Activated T-helper 1 cell treated with anti-CD3 and anti-CD28 coated beads, Interleukin-12 subunit alpha, Interleukin-12 subunit beta, Interleukin-2, Interleukin-4 antibody, amounts not matched to agents 30 ng/mL and 10 ng/mL and 1 ng/mL, durations not matched to agents 14 hours and 24 hours and 36 hours (primary cell): ENCODE results near the gene MID1. TPM values are rescaled to one million over a fixed set of nuclear protein-coding genes. Genes with fewer than 3 reads are reported as not detected.

Experiments
- DNase-seq: peaks from one replicate; pipeline ENCODE4 v3.0.0; 2021; ENCODE audit warnings: low spot score
- H3K27ac Mint-ChIP-seq: one replicate; pipeline ENCODE4 v1.8.0; 2021; ENCODE audit warnings: mild to moderate bottlenecking, mixed read lengths
- H3K27me3 Mint-ChIP-seq: one replicate; pipeline ENCODE4 v1.8.0; 2022; ENCODE audit warnings: mild to moderate bottlenecking, moderate library complexity, mixed read lengths; ENCODE audit not compliant: insufficient read depth
- H3K36me3 Mint-ChIP-seq: one replicate; pipeline ENCODE4 v1.8.0; 2021; ENCODE audit warnings: low read depth, mixed read lengths
- H3K4me1 Mint-ChIP-seq: one replicate; pipeline ENCODE4 v1.8.0; 2021; ENCODE audit warnings: low read depth, mixed read lengths
- H3K4me3 Mint-ChIP-seq: one replicate; pipeline ENCODE4 v1.8.0; 2021; ENCODE audit warnings: mild to moderate bottlenecking, moderate library complexity, mixed read lengths
- H3K9me3 Mint-ChIP-seq: one replicate; pipeline ENCODE4 v1.8.0; 2021; ENCODE audit warnings: mixed read lengths
- intact Hi-C: fragments of 100-400 bp; cut with micrococcal nuclease; formaldehyde crosslinking; loops from one replicate; pipeline ENCODE4 v1.15.1; 2024
- total RNA-seq: library from RNA; stranded (reverse); gene quantifications from 2 replicates; pipeline ENCODE4 v1.2.3, GENCODE V29; 2022

MID1 gene
- total RNA-seq, 1 donor from 2014 or later: not detected

GRCh38 chrX:10531927-10532326, 88.5 kb downstream of the MID1 start:
- no peaks in the 10 kb centered on the region for H3K9me3 Mint-ChIP-seq
- H3K36me3 Mint-ChIP-seq: no peaks in the 10 kb centered on the region
- DNase-seq: no peak
- no peak overlapping the region for H3K27ac Mint-ChIP-seq
- H3K4me1 Mint-ChIP-seq: no peaks in the 10 kb centered on the region
- H3K27me3 Mint-ChIP-seq: peaks cover 2% of the 10 kb centered on the region
- no peak overlapping the region for H3K4me3 Mint-ChIP-seq
- intact Hi-C loops: no loop called here

- Mint-ChIP-seq H3K27me3 (peaks cover 2% of the 10 kb centered on the region), H3K4me1 (no peaks in the 10 kb centered on the region), H3K9me3 (no peaks in the 10 kb centered on the region), H3K27ac (no peak overlapping the region), H3K36me3 (no peaks in the 10 kb centered on the region), H3K4me3 (no peak overlapping the region)
- DNase-seq: no peak
- intact Hi-C loops: no loop called here
These were observed 91.0 kb downstream of the MID1 start for GRCh38 chrX:10529344-10529743.

- Mint-ChIP-seq H3K27me3 (peaks cover 2% of the 10 kb centered on the region), H3K9me3 (no peaks in the 10 kb centered on the region), H3K4me1 (no peaks in the 10 kb centered on the region), H3K27ac (no peak overlapping the region), H3K4me3 (no peak overlapping the region), H3K36me3 (no peaks in the 10 kb centered on the region)
- intact Hi-C loops: no loop called here
- no peak for DNase-seq
These were observed 93.9 kb downstream of the MID1 start for GRCh38 chrX:10526451-10526850.

GRCh38 chrX:10525381-10526120, 94.8 kb downstream of the MID1 start:
- Mint-ChIP-seq H3K4me1 (no peaks in the 10 kb centered on the region), H3K27ac (no peak overlapping the region), H3K9me3 (no peaks in the 10 kb centered on the region), H3K4me3 (no peak overlapping the region), H3K27me3 (peaks cover 2% of the 10 kb centered on the region), H3K36me3 (no peaks in the 10 kb centered on the region)
- DNase-seq: no peak
- intact Hi-C loops: no loop called here

GRCh38 chrX:10524578-10524977, 95.8 kb downstream of the MID1 start:
- Mint-ChIP-seq H3K27ac (no peak overlapping the region), H3K4me3 (no peak overlapping the region), H3K36me3 (no peaks in the 10 kb centered on the region), H3K4me1 (no peaks in the 10 kb centered on the region), H3K27me3 (peaks cover 2% of the 10 kb centered on the region), H3K9me3 (no peaks in the 10 kb centered on the region)
- no peak for DNase-seq
- intact Hi-C loops: no loop called here

GRCh38 chrX:10519761-10520160, 100.6 kb downstream of the MID1 start:
- no peaks in the 10 kb centered on the region for H3K9me3 Mint-ChIP-seq
- no peak for DNase-seq
- no peak overlapping the region for H3K27ac Mint-ChIP-seq
- no peaks in the 10 kb centered on the region for H3K36me3 Mint-ChIP-seq
- H3K27me3 Mint-ChIP-seq: no peaks in the 10 kb centered on the region
- H3K4me3 Mint-ChIP-seq: no peak overlapping the region
- intact Hi-C loops: no loop called here
- no peaks in the 10 kb centered on the region for H3K4me1 Mint-ChIP-seq

- no peaks in the 10 kb centered on the region for H3K9me3 Mint-ChIP-seq
- H3K4me1 Mint-ChIP-seq: no peaks in the 10 kb centered on the region
- H3K36me3 Mint-ChIP-seq: no peaks in the 10 kb centered on the region
- H3K27me3 Mint-ChIP-seq: no peaks in the 10 kb centered on the region
- DNase-seq: no peak
- H3K27ac Mint-ChIP-seq: no peak overlapping the region
- intact Hi-C loops: no loop called here
- H3K4me3 Mint-ChIP-seq: no peak overlapping the region
These were observed 101.1 kb downstream of the MID1 start for GRCh38 chrX:10519278-10519677.

GRCh38 chrX:10518073-10518472, 102.3 kb downstream of the MID1 start:
- Mint-ChIP-seq H3K9me3 (no peaks in the 10 kb centered on the region), H3K27me3 (no peaks in the 10 kb centered on the region), H3K27ac (no peak overlapping the region), H3K36me3 (no peaks in the 10 kb centered on the region), H3K4me1 (no peaks in the 10 kb centered on the region), H3K4me3 (no peak overlapping the region)
- DNase-seq: no peak
- intact Hi-C loops: no loop called here

- DNase-seq: no peak
- no peak overlapping the region for H3K4me3 Mint-ChIP-seq
- no peaks in the 10 kb centered on the region for H3K27me3 Mint-ChIP-seq
- intact Hi-C loops: no loop called here
- H3K36me3 Mint-ChIP-seq: no peaks in the 10 kb centered on the region
- H3K4me1 Mint-ChIP-seq: no peaks in the 10 kb centered on the region
- no peaks in the 10 kb centered on the region for H3K9me3 Mint-ChIP-seq
- no peak overlapping the region for H3K27ac Mint-ChIP-seq
These were observed 103.5 kb downstream of the MID1 start for GRCh38 chrX:10516781-10517322.

- H3K4me3 Mint-ChIP-seq: no peak overlapping the region
- no peaks in the 10 kb centered on the region for H3K27me3 Mint-ChIP-seq
- H3K36me3 Mint-ChIP-seq: no peaks in the 10 kb centered on the region
- no peak for DNase-seq
- no peaks in the 10 kb centered on the region for H3K4me1 Mint-ChIP-seq
- intact Hi-C loops: no loop called here
- no peaks in the 10 kb centered on the region for H3K9me3 Mint-ChIP-seq
- H3K27ac Mint-ChIP-seq: no peak overlapping the region
These were observed 105.5 kb downstream of the MID1 start for GRCh38 chrX:10514891-10515290.

- Mint-ChIP-seq H3K4me1 (no peaks in the 10 kb centered on the region), H3K36me3 (no peaks in the 10 kb centered on the region), H3K27me3 (no peaks in the 10 kb centered on the region), H3K9me3 (no peaks in the 10 kb centered on the region), H3K27ac (no peak overlapping the region), H3K4me3 (no peak overlapping the region)
- intact Hi-C loops: no loop called here
- no peak for DNase-seq
These were observed 106.4 kb downstream of the MID1 start for GRCh38 chrX:10513974-10514373.

- no peak overlapping the region for H3K27ac Mint-ChIP-seq
- no peaks in the 10 kb centered on the region for H3K4me1 Mint-ChIP-seq
- no peak for DNase-seq
- no peaks in the 10 kb centered on the region for H3K9me3 Mint-ChIP-seq
- no peaks in the 10 kb centered on the region for H3K36me3 Mint-ChIP-seq
- intact Hi-C loops: no loop called here
- H3K27me3 Mint-ChIP-seq: no peaks in the 10 kb centered on the region
- H3K4me3 Mint-ChIP-seq: no peak overlapping the region
These were observed 107.6 kb downstream of the MID1 start for GRCh38 chrX:10512741-10513140.

- no peaks in the 10 kb centered on the region for H3K4me1 Mint-ChIP-seq
- H3K4me3 Mint-ChIP-seq: no peak overlapping the region
- H3K27ac Mint-ChIP-seq: no peak overlapping the region
- H3K9me3 Mint-ChIP-seq: no peaks in the 10 kb centered on the region
- no peak for DNase-seq
- no peaks in the 10 kb centered on the region for H3K36me3 Mint-ChIP-seq
- intact Hi-C loops: no loop called here
- H3K27me3 Mint-ChIP-seq: no peaks in the 10 kb centered on the region
These were observed 108.1 kb downstream of the MID1 start for GRCh38 chrX:10512258-10512657.

- Mint-ChIP-seq H3K9me3 (no peaks in the 10 kb centered on the region), H3K27me3 (no peaks in the 10 kb centered on the region), H3K27ac (no peak overlapping the region), H3K36me3 (no peaks in the 10 kb centered on the region), H3K4me1 (no peaks in the 10 kb centered on the region), H3K4me3 (no peak overlapping the region)
- intact Hi-C loops: no loop called here
- DNase-seq: no peak
These were observed 111.0 kb downstream of the MID1 start for GRCh38 chrX:10509397-10509796.
